Muscle layer of duodenum (tissue), 2 donors: ENCODE data around the gene KRT77.

Source experiments
- H3K27ac ChIP-seq: one replicate; pipeline ENCODE4 v1.7.0; 2013; ENCODE audit warnings: mild to moderate bottlenecking, low read length
- H3K27me3 ChIP-seq: one replicate; pipeline ENCODE4 v1.7.0; 2013; ENCODE audit warnings: low read depth, mild to moderate bottlenecking, control low read depth, low read length
- H3K36me3 ChIP-seq, 2 donors: one replicate each; pipeline ENCODE4 v1.7.0; 2013; ENCODE audit warnings: low read length in 2 of 2, control low read depth in 1 of 2, mild to moderate bottlenecking in 1 of 2; ENCODE audit not compliant: insufficient read depth in 2 of 2, control insufficient read depth in 1 of 2
- H3K4me1 ChIP-seq, 2 donors: one replicate each; pipeline ENCODE4 v1.7.0; 2013; ENCODE audit warnings: low read length in 2 of 2, mild to moderate bottlenecking in 2 of 2, control low read depth in 1 of 2, moderate library complexity in 1 of 2; ENCODE audit not compliant: insufficient read depth in 2 of 2, control insufficient read depth in 1 of 2
- H3K4me3 ChIP-seq, 2 donors: one replicate each; pipeline ENCODE4 v1.7.0; 2013; ENCODE audit warnings: low read length in 2 of 2, low read depth in 1 of 2, mild to moderate bottlenecking in 1 of 2
- H3K9me3 ChIP-seq, 2 donors: one replicate each; pipeline ENCODE4 v1.7.0; 2013; ENCODE audit warnings: low read length in 2 of 2, control low read depth in 1 of 2, mild to moderate bottlenecking in 1 of 2; ENCODE audit not compliant: control insufficient read depth in 1 of 2
- donor health status: healthy.

KRT77 gene

GRCh38 chr12:52662093-52662917, 41.0 kb downstream of the KRT77 start:
- no peaks in the 10 kb centered on the region for H3K27me3 ChIP-seq
- no peaks in the 10 kb centered on the region for H3K36me3 ChIP-seq
- H3K4me3 ChIP-seq, result no peak overlapping the region
- no peaks in the 10 kb centered on the region for H3K4me1 ChIP-seq
- H3K9me3 ChIP-seq, result no peaks in the 10 kb centered on the region
- no peak overlapping the region for H3K27ac ChIP-seq

DNA sequence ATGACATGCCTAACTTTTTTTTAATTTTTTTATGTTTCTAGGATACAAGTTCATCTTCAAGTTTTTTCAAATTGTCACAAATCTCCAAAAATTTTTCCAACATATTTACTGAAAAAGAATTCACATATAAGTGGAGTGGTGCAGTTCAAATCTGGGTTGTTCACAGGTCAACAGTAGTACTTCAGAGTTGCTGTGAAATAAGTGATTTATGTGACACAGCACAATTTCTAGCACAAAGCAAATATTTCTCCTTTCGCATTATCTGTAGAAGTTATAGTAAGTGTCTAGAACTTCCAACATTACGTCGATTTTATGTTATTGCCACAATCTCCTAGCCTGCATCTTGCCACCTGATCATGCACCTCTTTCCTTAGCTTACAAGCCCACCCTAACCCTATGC, 41.7 kb downstream of the KRT77 start:
- Histone ChIP-seq H3K27me3 (no peaks in the 10 kb centered on the region), H3K4me3 (no peak overlapping the region), H3K27ac (no peak overlapping the region), H3K9me3 (no peaks in the 10 kb centered on the region), H3K36me3 (no peaks in the 10 kb centered on the region), H3K4me1 (no peaks in the 10 kb centered on the region)

- no peaks in the 10 kb centered on the region for H3K36me3 ChIP-seq
- H3K27me3 ChIP-seq, result no peaks in the 10 kb centered on the region
- H3K27ac ChIP-seq, result no peak overlapping the region
- no peak overlapping the region for H3K4me3 ChIP-seq
- no peaks in the 10 kb centered on the region for H3K9me3 ChIP-seq
- no peaks in the 10 kb centered on the region for H3K4me1 ChIP-seq
These were observed 42.3 kb downstream of the KRT77 start for GRCh38 chr12:52660934-52661499.

GRCh38 chr12:52659951-52660350, 43.4 kb downstream of the KRT77 start:
- Histone ChIP-seq H3K9me3 (no peaks in the 10 kb centered on the region), H3K27me3 (no peaks in the 10 kb centered on the region), H3K4me3 (no peak overlapping the region), H3K36me3 (no peaks in the 10 kb centered on the region), H3K27ac (no peak overlapping the region), H3K4me1 (no peaks in the 10 kb centered on the region)

GRCh38 chr12:52659395-52659794, 43.9 kb downstream of the KRT77 start:
- H3K27ac ChIP-seq, result no peak overlapping the region
- no peak overlapping the region for H3K4me3 ChIP-seq
- no peaks in the 10 kb centered on the region for H3K9me3 ChIP-seq

GRCh38 chr12:52658196-52658595, 45.1 kb downstream of the KRT77 start:
- Histone ChIP-seq H3K27ac (no peak overlapping the region), H3K27me3 (no peaks in the 10 kb centered on the region), H3K4me3 (no peak overlapping the region), H3K9me3 (no peaks in the 10 kb centered on the region), H3K36me3 (no peaks in the 10 kb centered on the region), H3K4me1 (no peaks in the 10 kb centered on the region)

More at GRCh38 chr12:52659395-52659794, 43.9 kb downstream of the KRT77 start:
- Histone ChIP-seq H3K4me1 (no peaks in the 10 kb centered on the region), H3K27me3 (no peaks in the 10 kb centered on the region), H3K36me3 (no peaks in the 10 kb centered on the region)

DNA sequence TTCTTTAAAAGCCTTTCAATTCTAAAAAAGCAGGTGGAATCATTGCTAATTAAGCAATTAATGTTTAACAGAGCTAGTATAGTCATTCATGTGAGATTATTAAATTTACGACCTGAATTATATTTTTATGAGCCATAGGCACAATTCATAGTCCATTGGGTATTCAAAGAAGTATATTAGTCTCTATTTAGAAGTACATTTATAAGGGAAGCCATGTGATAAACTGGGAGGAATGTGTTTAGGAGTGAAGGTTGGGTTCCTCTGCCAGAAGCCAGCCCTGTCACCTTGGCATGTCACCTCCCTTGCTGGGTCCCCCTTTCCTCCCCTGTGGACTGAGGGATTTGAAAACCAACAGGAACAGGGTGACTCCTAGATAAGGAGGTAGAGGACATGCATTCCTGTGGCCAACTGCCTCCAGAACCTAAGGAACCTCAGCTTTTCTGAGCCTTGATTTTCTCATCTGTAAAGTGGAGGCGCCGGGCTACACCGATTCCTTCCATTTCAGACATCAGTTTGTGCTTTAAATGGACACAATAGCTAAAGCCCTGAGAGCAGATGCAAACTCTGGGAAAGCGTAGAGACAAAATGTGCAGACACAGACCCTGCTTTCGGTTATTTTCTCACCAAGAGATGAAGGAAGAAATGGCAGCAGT, 45.9 kb downstream of the KRT77 start:
- H3K27me3 ChIP-seq, result no peaks in the 10 kb centered on the region

DNA sequence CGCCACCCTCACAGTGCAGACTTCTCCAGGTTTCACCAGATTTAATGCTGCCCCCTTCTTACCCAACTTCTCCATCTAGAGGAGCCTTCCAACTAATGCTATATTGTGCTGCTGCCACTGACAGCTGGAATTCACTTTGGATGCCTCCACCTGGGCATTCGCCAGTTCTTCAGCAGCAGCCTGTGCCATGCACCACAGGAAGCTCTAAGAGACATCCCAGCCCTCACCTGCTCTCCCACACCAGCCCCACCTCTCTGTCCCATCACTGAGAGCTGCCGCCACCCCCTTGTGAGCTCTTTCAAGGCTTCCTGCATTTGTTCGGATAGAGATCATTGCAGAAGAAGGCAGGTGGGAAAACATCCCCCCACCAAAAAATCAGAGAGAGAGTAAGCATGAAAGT, 46.7 kb downstream of the KRT77 start:
- Histone ChIP-seq H3K27me3 (no peaks in the 10 kb centered on the region), H3K9me3 (peaks cover 0 to 6% of the 10 kb centered on the region in 2 donors), H3K36me3 (no peaks in the 10 kb centered on the region), H3K4me1 (no peaks in the 10 kb centered on the region), H3K27ac (no peak overlapping the region), H3K4me3 (no peak overlapping the region)

More for the DNA sequence above, 45.9 kb downstream of the KRT77 start:
- no peak overlapping the region for H3K27ac ChIP-seq
- H3K4me3 ChIP-seq, result no peak overlapping the region
- no peaks in the 10 kb centered on the region for H3K36me3 ChIP-seq
- H3K4me1 ChIP-seq, result no peaks in the 10 kb centered on the region
- H3K9me3 ChIP-seq, result peaks cover 0 to 3% of the 10 kb centered on the region in 2 donors

- no peaks in the 10 kb centered on the region for H3K27me3 ChIP-seq
- peaks cover 0 to 6% of the 10 kb centered on the region in 2 donors for H3K9me3 ChIP-seq
- no peak overlapping the region for H3K4me3 ChIP-seq
- no peaks in the 10 kb centered on the region for H3K36me3 ChIP-seq
- H3K27ac ChIP-seq, result no peak overlapping the region
- no peaks in the 10 kb centered on the region for H3K4me1 ChIP-seq
These were observed 47.6 kb downstream of the KRT77 start for GRCh38 chr12:52655720-52656124.

- H3K36me3 ChIP-seq, result no peaks in the 10 kb centered on the region
- no peak overlapping the region for H3K4me3 ChIP-seq
- no peaks in the 10 kb centered on the region for H3K4me1 ChIP-seq
- no peak overlapping the region for H3K27ac ChIP-seq
- no peaks in the 10 kb centered on the region for H3K27me3 ChIP-seq
- H3K9me3 ChIP-seq, result peaks cover 0 to 6% of the 10 kb centered on the region in 2 donors
These were observed 48.1 kb downstream of the KRT77 start for GRCh38 chr12:52655251-52655650.

- Histone ChIP-seq H3K4me1 (no peaks in the 10 kb centered on the region), H3K4me3 (no peak within 1 kb of the TSS), H3K36me3 (no peaks in the 10 kb centered on the region), H3K27ac (no peak within 1 kb of the TSS), H3K9me3 (peaks cover 0 to 6% of the 10 kb centered on the region in 2 donors), H3K27me3 (no peaks in the 10 kb centered on the region)
These were observed 51.5 kb downstream of the KRT77 start, which contains the start of gene KRT2 for GRCh38 chr12:52651726-52652261. Gene KRT2 (minus strand): TSS chr12:52652211. CDS start chr12:52652142, 69 bp downstream.
